Measurements from ENCODE around the gene FOXC2. TPM values are rescaled to one million over a fixed set of nuclear protein-coding genes. Genes with fewer than 3 reads are reported as not detected.

The FOXC2 gene
- total and polyA plus RNA-seq, 2 of the 13 experiments (the other 11 are each of a cell fraction or from before 2014, with no cell fraction given) = not detected

DNA sequence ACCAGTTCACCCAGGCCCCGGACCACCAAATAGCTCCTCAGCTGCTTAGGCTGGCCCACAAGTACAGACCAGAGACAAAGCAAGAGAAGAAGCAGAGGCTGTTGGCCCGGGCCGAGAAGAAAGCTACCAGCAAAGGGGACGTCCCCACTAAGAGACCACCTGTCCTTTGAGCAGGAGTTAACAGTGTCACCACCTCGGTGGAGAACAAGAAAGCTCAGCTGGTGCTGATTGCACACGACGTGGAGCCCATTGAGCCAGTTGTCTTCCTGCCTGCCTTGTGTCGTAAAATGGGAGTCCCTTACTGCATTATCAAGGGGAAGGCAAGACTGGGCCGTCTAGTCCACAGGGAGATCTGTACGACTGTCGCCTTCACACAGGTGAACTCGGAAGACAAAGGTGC, 40.9 kb upstream of the FOXC2 start:
- H3K4me3 ChIP-seq (replicated peaks in 1 of 3; ENCODE audit: insufficient read depth in 1 of 3, low read depth in 2 of 3, low read length in 3 of 3) = no peak overlapping the region
- 63% methylated on average over 12 of the region's 12 CpGs for WGBS (ENCODE audit: low lambda C conversion rate)
- ATAC-seq = no peak
- FAIRE-seq = no peak
- no peak overlapping the region for H3K27ac ChIP-seq (ENCODE audit: extremely low read length, insufficient read depth, low read length)
- BruUV-seq (replicated peaks) = no TSS peak
- no peaks in the 10 kb centered on the region for H3K4me1 ChIP-seq (ENCODE audit: insufficient read depth, low read length)
- H4K20me1 ChIP-seq (ENCODE audit: insufficient read depth, low read length) = no peaks in the 10 kb centered on the region
- no peak for DNase-seq (ENCODE audit: low spot score)
- ChIA-PET CTCF (ENCODE audit: low intra/inter-chr PET ratio, low total read pairs) (no interaction called here), POLR2A (no interaction called here)
- no peaks in the 10 kb centered on the region for H3K36me3 ChIP-seq (replicated peaks in 1 of 2; ENCODE audit: control insufficient read depth in 1 of 2, insufficient read depth in 2 of 2, low read length in 2 of 2)
- H3K9ac ChIP-seq (ENCODE audit: insufficient read depth, low read depth, low read length) = no peak overlapping the region
- H2AFZ ChIP-seq (ENCODE audit: low read length) = no peak overlapping the region
- H3K9me3 ChIP-seq (ENCODE audit: low read length) = no peaks in the 10 kb centered on the region
- intact Hi-C loops (cut with micrococcal nuclease; ENCODE audit: unreplicated experiment) (no loop called here), in situ Hi-C loops (cut with HindIII; ENCODE audit: extremely low pct_ligation_motif_present, low pct_unique_long_range_greater_than_20kb) (no loop called here)
- H3K79me2 ChIP-seq (ENCODE audit: insufficient read depth, low read length) = no peaks in the 10 kb centered on the region
- peaks cover 2 to 34% of the 10 kb centered on the region in 2 experiments for H3K27me3 ChIP-seq (ENCODE audit: control insufficient read depth in 1 of 2, insufficient read depth in 2 of 2, low read length in 2 of 2)
- TF ChIP-seq ZNF691 (CRISPR knock-in tag; IDR thresholded peaks at IDR 0.05; ENCODE audit: borderline replicate concordance, low read depth) (no peak), HNRNPLL (IDR thresholded peaks at IDR 0.05; ENCODE audit: low read depth, low read length, poor library complexity, severe bottlenecking) (no peak), ARNT2 (CRISPR knock-in tag; IDR thresholded peaks at IDR 0.05; ENCODE audit: low read depth) (no peak), SP4 (CRISPR knock-in tag; IDR thresholded peaks at IDR 0.05) (no peak), ZFP1 (CRISPR knock-in tag; IDR thresholded peaks at IDR 0.05) (no peak), ZNF333 (CRISPR knock-in tag; IDR thresholded peaks at IDR 0.05; ENCODE audit: borderline replicate concordance) (no peak), SCMH1 (CRISPR knock-in tag; IDR thresholded peaks at IDR 0.05; ENCODE audit: borderline replicate concordance) (no peak), U2AF2 (IDR thresholded peaks at IDR 0.05; ENCODE audit: low read depth, low read length) (no peak), ATF4 (CRISPR knock-in tag; IDR thresholded peaks at IDR 0.05) (no peak), PRMT3 (CRISPR knock-in tag; IDR thresholded peaks at IDR 0.05; ENCODE audit: borderline replicate concordance, low read depth) (no peak), MTF1 (CRISPR knock-in tag; IDR thresholded peaks at IDR 0.05) (no peak), ZNF33B (CRISPR knock-in tag; IDR thresholded peaks at IDR 0.05) (no peak), TOE1 (CRISPR knock-in tag; IDR thresholded peaks at IDR 0.05) (no peak), JARID2 (CRISPR knock-in tag; IDR thresholded peaks at IDR 0.05; ENCODE audit: insufficient replicate concordance) (no peak), ATF7 (IDR thresholded peaks at IDR 0.05) (no peak), ATF7 (CRISPR knock-in tag; IDR thresholded peaks at IDR 0.05) (no peak), MEIS1 (CRISPR knock-in tag; IDR thresholded peaks at IDR 0.05; ENCODE audit: borderline replicate concordance) (no peak), NFE2L1 (CRISPR knock-in tag; IDR thresholded peaks at IDR 0.05; ENCODE audit: borderline replicate concordance) (no peak)
- TF ChIP-seq, protein P1, sequence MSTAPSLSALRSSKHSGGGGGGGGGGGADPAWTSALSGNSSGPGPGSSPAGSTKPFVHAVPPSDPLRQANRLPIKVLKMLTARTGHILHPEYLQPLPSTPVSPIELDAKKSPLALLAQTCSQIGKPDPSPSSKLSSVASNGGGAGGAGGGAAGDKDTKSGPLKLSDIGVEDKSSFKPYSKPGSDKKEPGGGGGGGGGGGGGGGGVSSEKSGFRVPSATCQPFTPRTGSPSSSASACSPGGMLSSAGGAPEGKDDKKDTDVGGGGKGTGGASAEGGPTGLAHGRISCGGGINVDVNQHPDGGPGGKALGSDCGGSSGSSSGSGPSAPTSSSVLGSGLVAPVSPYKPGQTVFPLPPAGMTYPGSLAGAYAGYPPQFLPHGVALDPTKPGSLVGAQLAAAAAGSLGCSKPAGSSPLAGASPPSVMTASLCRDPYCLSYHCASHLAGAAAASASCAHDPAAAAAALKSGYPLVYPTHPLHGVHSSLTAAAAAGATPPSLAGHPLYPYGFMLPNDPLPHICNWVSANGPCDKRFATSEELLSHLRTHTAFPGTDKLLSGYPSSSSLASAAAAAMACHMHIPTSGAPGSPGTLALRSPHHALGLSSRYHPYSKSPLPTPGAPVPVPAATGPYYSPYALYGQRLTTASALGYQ (CRISPR knock-in tag; IDR thresholded peaks at IDR 0.05) = no peak
- TF ChIP-seq, protein P2, sequence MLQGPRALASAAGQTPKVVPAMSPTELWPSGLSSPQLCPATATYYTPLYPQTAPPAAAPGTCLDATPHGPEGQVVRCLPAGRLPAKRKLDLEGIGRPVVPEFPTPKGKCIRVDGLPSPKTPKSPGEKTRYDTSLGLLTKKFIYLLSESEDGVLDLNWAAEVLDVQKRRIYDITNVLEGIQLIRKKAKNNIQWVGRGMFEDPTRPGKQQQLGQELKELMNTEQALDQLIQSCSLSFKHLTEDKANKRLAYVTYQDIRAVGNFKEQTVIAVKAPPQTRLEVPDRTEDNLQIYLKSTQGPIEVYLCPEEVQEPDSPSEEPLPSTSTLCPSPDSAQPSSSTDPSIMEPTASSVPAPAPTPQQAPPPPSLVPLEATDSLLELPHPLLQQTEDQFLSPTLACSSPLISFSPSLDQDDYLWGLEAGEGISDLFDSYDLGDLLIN (CRISPR knock-in tag; IDR thresholded peaks at IDR 0.05; ENCODE audit: borderline replicate concordance) = no peak
- TF ChIP-seq, protein P3, sequence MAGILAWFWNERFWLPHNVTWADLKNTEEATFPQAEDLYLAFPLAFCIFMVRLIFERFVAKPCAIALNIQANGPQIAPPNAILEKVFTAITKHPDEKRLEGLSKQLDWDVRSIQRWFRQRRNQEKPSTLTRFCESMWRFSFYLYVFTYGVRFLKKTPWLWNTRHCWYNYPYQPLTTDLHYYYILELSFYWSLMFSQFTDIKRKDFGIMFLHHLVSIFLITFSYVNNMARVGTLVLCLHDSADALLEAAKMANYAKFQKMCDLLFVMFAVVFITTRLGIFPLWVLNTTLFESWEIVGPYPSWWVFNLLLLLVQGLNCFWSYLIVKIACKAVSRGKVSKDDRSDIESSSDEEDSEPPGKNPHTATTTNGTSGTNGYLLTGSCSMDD (CRISPR knock-in tag; IDR thresholded peaks at IDR 0.05) = no peak
- no peak overlapping the region for H3K4me2 ChIP-seq (ENCODE audit: low read depth, low read length)
